ENCODE data around the gene SLC35B2.

Gene SLC35B2

DNA sequence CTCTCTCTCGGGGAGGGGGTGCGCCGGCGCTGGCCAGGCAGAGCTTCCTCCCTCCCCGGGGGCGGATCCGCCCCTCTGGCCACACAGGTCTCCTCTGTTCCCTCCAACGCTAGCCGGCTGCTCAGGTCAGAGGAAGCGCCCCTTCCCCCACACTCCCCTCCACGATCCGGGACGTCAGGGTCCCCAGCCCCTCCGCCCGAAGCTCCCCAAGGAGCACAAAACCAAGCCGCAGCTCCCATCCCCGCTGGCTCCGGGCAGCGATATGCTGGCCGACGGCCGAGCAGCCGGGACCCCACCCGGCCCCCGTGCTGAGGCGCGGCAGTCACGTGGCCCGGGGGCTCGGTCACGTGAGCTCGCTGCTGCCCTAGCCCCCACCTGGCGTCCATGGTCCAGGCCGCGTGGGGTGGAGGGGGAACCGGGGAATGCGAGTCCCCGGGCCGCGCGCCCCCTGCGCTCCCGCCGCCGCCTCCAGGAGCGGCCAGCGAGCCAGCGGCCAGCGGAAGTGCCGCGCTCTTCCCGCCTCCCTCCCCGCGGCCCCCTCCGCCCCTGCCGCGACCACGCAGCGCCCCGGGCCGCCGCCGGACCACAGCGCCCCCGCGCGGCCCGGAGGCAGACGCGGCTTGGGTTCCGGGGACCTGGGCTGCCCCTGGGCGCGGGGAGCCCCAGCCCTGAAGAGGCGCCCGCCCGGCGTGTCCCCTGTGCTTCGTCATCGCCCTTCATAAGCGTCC is at the start of gene SLC35B2:
TSS of gene SLC35B2 (minus strand) at position 504 of the 728 bp plus-strand sequence. CDS start at position 386, 118 bp downstream.
- CTCF ChIA-PET, result interaction anchor here (0.6 to 4.8 kb wide), 15 partner anchors 9 to 621 kb away, joined by 3 to 32 read pairs (median 6); partner anchors contain the start of genes HSP90AB1 and SLC29A1
- H3K27me3 Mint-ChIP-seq, result no peaks in the 10 kb centered on the region
- H3K4me3 Mint-ChIP-seq, result peak within 1 kb of the TSS; percentile 87
- H3K4me1 Mint-ChIP-seq, result peaks cover 59% of the 10 kb centered on the region
- peak; percentile 71 for DNase-seq
- H3K9me3 Mint-ChIP-seq, result no peaks in the 10 kb centered on the region
- H3K27ac Mint-ChIP-seq, result peak within 1 kb of the TSS; percentile 85
- peaks cover 49% of the 10 kb centered on the region for H3K36me3 Mint-ChIP-seq

DNA sequence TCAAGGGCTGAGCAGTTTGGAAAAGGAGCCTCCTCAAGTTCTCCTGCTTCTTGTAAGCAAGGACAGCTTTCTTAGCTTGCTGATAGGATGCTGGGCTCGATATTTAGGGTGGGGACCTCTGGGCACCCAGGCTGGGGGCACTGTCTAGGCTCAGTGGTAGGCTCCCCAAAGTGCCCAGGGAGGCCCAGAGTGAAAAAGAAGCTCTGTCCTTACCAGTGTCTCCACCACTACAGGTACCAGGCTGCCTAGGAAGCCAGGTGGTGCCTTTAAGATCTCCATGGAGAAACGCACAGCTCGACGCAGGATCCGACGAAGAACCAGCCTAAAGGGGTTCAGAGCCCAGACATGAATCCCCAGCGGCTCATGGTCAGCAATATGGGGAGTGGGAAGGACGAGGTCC is 49.4 kb upstream of the SLC35B2 start:
- Mint-ChIP-seq H3K9me3 (no peaks in the 10 kb centered on the region), H3K4me1 (peaks cover 3% of the 10 kb centered on the region), H3K27me3 (no peaks in the 10 kb centered on the region), H3K27ac (no peak overlapping the region), H3K4me3 (no peak overlapping the region), H3K36me3 (peaks cover 34% of the 10 kb centered on the region)
- no peak for DNase-seq
- CTCF ChIA-PET, result interaction anchor here (1.1 to 7.7 kb wide), 3 partner anchors 9 to 38 kb away, joined by 4 to 83 read pairs (median 18); partner anchors contain the start of gene TMEM151B

DNA sequence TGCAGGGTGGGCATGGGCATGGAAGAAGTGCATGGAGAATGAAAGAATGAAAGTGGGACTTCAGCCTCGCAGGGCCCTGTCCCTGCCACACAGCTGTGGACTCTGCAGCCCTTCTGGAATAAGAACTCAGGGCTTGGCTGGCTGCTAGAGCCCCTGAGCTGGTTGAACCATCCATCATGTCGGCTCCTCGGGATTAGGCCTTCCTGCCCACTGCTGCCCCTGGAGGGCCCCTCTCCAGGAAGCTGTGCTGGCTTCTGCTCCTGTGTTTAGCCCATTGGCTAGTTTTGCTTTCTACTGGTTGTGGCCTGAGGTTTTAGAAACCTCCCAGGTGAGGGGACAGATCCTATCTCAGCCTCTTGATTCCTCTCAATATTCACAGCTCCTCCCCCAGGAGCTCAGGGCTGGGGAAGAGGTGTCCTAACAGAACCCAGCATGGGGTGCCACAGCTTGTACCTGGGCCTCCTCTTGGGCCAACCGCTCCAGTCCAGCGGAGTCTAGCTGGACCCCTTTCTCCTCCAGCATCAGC is 47.9 kb upstream of the SLC35B2 start:
- CTCF ChIA-PET, result interaction anchor here (1.0 to 7.7 kb wide), 20 partner anchors 8 to 133 kb away, joined by 3 to 83 read pairs (median 5); partner anchors contain the start of genes AARS2 and TMEM151B
- Mint-ChIP-seq H3K9me3 (no peaks in the 10 kb centered on the region), H3K4me3 (no peak overlapping the region), H3K27me3 (no peaks in the 10 kb centered on the region), H3K36me3 (peaks cover 29% of the 10 kb centered on the region), H3K4me1 (no peaks in the 10 kb centered on the region), H3K27ac (peak overlapping the region; percentile 46)
- DNase-seq, result no peak

DNA sequence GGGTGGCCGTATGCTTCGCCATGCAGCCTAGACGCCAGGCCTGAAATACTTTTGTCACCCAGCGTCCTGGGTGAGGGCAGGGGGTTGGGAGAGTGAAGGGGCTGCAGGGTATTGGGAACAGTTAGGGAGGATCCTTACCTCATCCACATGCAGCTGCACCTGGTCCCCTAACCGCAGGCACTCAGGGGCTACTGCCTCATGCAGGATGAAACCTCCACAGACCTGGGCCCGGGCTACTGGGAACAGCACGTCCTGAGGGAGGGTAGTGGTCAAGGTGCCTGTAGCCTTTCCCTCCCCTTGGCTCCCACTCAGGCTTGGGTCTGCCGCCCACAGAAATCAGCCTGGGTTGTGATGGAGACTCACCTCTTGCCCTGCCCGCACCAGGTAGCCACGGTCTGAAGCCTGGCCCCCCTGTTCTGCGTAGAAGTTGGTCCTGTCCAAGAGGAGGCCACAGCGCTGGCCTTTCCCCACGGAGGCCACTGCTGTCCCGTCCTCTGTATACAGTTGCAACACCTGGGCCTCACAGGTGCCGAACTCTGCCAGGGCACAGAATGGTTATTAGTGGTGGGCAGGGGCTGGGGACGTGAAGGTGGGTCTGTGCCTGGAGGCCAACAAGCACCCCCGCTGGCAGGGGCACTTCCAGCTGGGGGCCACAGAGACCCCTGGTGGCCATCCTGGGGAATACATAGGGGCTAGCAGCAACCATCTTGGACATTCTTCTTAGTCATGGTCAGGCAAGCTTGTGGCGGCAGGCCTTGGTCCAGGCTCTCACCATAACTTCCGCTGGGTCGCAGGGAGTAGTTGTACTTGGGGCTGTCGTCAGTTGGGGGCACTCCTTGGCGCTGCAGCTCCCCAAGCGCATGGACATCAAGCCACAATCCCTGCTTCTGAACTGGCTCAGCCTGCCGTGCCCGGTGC is 47.2 kb upstream of the SLC35B2 start:
- Mint-ChIP-seq H3K27ac (no peak overlapping the region), H3K36me3 (peaks cover 24% of the 10 kb centered on the region), H3K27me3 (no peaks in the 10 kb centered on the region), H3K4me3 (no peak overlapping the region), H3K4me1 (no peaks in the 10 kb centered on the region), H3K9me3 (no peaks in the 10 kb centered on the region)
- CTCF ChIA-PET, result interaction anchor here (1.0 to 7.7 kb wide), 21 partner anchors 8 to 132 kb away, joined by 3 to 83 read pairs (median 5); partner anchors contain the start of genes AARS2 and TMEM151B
- peak; percentile 51 for DNase-seq

- H3K27me3 Mint-ChIP-seq, result peaks cover 4% of the 10 kb centered on the region
- CTCF ChIA-PET, result interaction anchor here (1.5 to 7.7 kb wide), 5 partner anchors 8 to 41 kb away, joined by 3 to 83 read pairs (median 9); partner anchors contain the start of genes AARS2 and TMEM151B
- no peak overlapping the region for H3K4me3 Mint-ChIP-seq
- H3K4me1 Mint-ChIP-seq, result peaks cover 3% of the 10 kb centered on the region
- H3K9me3 Mint-ChIP-seq, result no peaks in the 10 kb centered on the region
- no peak overlapping the region for H3K27ac Mint-ChIP-seq
- DNase-seq, result no peak
- H3K36me3 Mint-ChIP-seq, result peaks cover 21% of the 10 kb centered on the region
These were observed 46.5 kb upstream of the SLC35B2 start for GRCh38 chr6:44303842-44304241.

GRCh38 chr6:44302856-44303255 is 45.5 kb upstream of the SLC35B2 start:
- Mint-ChIP-seq H3K36me3 (peaks cover 15% of the 10 kb centered on the region), H3K4me3 (no peak overlapping the region)
- DNase-seq, result no peak

DNA sequence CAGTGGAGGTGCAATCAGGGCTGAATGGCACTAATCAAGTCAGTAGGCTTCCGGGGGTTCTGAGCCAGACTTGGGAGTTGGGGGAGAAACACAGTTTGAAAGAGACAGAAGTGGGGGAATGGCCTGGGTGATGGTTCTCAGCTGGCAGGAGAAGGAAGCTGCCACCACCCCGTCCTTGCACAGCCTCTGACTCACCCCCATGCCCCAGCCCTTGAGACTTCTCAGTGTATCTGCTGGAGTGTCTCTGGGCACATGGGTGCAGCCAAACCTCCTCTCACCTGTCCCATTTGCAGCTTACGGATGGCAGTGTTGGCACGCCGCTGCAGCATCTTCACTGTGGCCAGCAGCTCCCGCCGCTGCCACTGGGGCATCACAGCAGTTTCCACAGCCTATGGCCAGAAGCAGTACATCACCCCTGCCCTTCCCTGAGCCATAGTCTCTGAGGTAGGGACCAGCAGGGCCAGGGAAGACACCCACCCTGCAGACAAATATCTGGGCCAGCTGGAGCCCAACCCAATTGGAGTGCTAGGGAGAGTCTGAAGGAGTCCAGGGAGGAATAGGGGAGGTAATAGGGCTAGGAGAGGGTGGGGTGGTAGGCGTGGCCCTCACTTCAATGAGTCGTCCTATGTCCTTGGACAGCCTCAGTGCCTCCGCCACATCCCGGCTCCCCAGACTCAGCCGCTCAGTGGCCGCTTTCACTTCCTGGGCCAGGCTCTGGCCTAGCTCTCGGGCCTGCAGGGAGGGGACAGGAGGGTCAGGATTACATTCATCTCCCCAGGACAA is 44.6 kb upstream of the SLC35B2 start:
- no peak for DNase-seq
- Mint-ChIP-seq H3K9me3 (no peaks in the 10 kb centered on the region), H3K27ac (no peak overlapping the region), H3K4me3 (no peak overlapping the region), H3K36me3 (peaks cover 13% of the 10 kb centered on the region), H3K27me3 (peaks cover 23% of the 10 kb centered on the region), H3K4me1 (peaks cover 6% of the 10 kb centered on the region)
- CTCF ChIA-PET, result interaction anchor here (2.2 to 7.7 kb wide), 2 partner anchors 11 to 33 kb away, joined by 9 to 83 read pairs; partner anchors contain the start of genes AARS2 and TMEM151B

More at GRCh38 chr6:44302856-44303255, 45.5 kb upstream of the SLC35B2 start:
- H3K4me1 Mint-ChIP-seq, result peaks cover 3% of the 10 kb centered on the region
- no peak overlapping the region for H3K27ac Mint-ChIP-seq
- peaks cover 14% of the 10 kb centered on the region for H3K27me3 Mint-ChIP-seq
- CTCF ChIA-PET, result interaction anchor here (1.5 to 7.7 kb wide), 3 partner anchors 10 to 34 kb away, joined by 3 to 83 read pairs (median 9); partner anchors contain the start of genes AARS2 and TMEM151B
- no peaks in the 10 kb centered on the region for H3K9me3 Mint-ChIP-seq

GRCh38 chr6:44301106-44301505 is 43.8 kb upstream of the SLC35B2 start:
- no peak overlapping the region for H3K27ac Mint-ChIP-seq
- H3K4me3 Mint-ChIP-seq, result no peak overlapping the region
- peaks cover 6% of the 10 kb centered on the region for H3K4me1 Mint-ChIP-seq
- DNase-seq, result no peak
- peaks cover 32% of the 10 kb centered on the region for H3K27me3 Mint-ChIP-seq
- no peaks in the 10 kb centered on the region for H3K9me3 Mint-ChIP-seq
- CTCF ChIA-PET, result interaction anchor here (1.0 to 7.7 kb wide), 3 partner anchors 8 to 32 kb away, joined by 5 to 83 read pairs (median 7); partner anchors contain the start of genes AARS2 and TMEM151B
- peaks cover 13% of the 10 kb centered on the region for H3K36me3 Mint-ChIP-seq

DNA sequence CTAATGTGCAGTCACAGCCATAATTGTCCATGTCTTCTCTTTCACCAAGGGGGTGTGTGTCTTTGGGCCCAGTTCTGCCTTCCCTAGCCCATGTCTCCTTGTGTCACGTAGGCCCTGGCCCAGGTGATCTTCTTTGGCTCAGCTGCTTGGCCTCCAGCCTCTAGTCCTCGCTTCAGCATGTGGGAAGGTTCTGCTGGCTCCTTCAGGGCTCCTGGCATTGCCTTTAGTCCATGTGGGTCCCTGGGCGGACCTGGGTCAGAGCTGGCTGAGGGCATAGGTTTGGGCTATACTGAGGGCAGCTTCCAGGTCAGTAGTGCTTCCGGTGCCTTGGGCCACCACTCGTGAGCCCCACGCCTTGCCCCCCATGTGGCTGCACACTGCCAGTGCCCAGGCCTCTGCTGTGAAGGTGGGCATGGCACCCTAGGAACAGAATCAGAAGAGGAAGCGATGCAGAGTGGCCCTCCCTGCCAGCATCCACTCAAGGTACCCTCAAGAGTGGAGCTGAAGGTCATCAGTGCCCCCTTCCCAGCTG is 43.0 kb upstream of the SLC35B2 start:
- peaks cover 10% of the 10 kb centered on the region for H3K36me3 Mint-ChIP-seq
- DNase-seq, result no peak
- CTCF ChIA-PET, result interaction anchor here (1.0 to 7.7 kb wide), 3 partner anchors 9 to 31 kb away, joined by 5 to 83 read pairs (median 7); partner anchors contain the start of genes AARS2 and TMEM151B
- H3K4me1 Mint-ChIP-seq, result peaks cover 6% of the 10 kb centered on the region
- peaks cover 37% of the 10 kb centered on the region for H3K27me3 Mint-ChIP-seq
- H3K27ac Mint-ChIP-seq, result no peak overlapping the region
- H3K9me3 Mint-ChIP-seq, result no peaks in the 10 kb centered on the region
- H3K4me3 Mint-ChIP-seq, result no peak overlapping the region

- CTCF ChIA-PET, result interaction anchor here (0.9 to 2.3 kb wide), 5 partner anchors 8 to 39 kb away, joined by 4 to 7 read pairs (median 5); partner anchors contain the start of gene AARS2
- no peak overlapping the region for H3K4me3 Mint-ChIP-seq
- H3K27me3 Mint-ChIP-seq, result peaks cover 51% of the 10 kb centered on the region
- H3K4me1 Mint-ChIP-seq, result peaks cover 6% of the 10 kb centered on the region
- no peak overlapping the region for H3K27ac Mint-ChIP-seq
- H3K36me3 Mint-ChIP-seq, result peaks cover 8% of the 10 kb centered on the region
- H3K9me3 Mint-ChIP-seq, result no peaks in the 10 kb centered on the region
- no peak for DNase-seq
These were observed 41.5 kb upstream of the SLC35B2 start for GRCh38 chr6:44298864-44299263.

DNA sequence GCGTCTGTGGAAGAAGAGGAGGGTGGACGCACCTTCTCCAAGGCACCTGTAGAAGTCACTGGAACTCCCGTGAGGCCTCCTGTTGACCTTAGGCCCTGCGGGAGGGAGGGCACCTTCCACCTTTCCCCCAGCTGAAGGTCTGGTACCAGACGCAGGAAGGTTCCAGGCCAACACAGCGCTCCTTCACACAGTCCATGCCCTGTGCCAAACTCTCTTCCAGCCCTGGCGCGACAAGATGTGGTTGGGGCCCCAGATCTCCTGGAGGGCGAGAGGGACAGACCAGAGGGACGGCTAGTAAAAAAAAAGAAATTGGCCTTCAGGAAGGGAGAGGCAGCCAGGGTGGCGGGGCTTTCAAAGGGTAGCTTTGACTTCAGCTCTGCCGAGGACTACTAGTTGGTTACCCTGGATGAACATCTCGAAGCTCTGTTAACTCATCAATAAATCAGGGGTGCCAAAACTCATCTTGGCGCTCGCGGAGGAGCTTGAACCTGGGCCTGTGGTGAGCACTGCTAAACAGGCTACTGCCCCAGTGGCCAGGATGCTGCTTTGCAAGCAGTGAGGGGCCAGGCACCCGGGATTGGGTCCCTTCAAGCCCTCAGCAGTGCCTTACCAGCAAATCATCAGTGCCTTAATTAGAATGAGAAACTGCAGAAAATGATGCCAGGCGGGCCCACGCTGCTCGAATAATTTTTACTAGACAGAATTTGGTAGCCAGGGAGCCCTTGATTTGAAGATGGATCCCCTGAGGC is 40.9 kb upstream of the SLC35B2 start:
- Mint-ChIP-seq H3K4me3 (peak overlapping the region; percentile 2), H3K27ac (no peak overlapping the region), H3K27me3 (peaks cover 55% of the 10 kb centered on the region), H3K36me3 (peaks cover 8% of the 10 kb centered on the region), H3K9me3 (no peaks in the 10 kb centered on the region), H3K4me1 (peaks cover 6% of the 10 kb centered on the region)
- DNase-seq, result no peak
- CTCF ChIA-PET, result interaction anchor here (0.9 to 1.4 kb wide), 4 partner anchors 8 to 40 kb away, joined by 4 to 6 read pairs (median 4); partner anchors contain the start of gene AARS2
